Glutamatergic neuron (in vitro differentiated cells): ENCODE data around the gene PRKCA. TPM values are rescaled to one million over a fixed set of nuclear protein-coding genes. Genes with fewer than 3 reads are reported as not detected.

Experiments
- DNase-seq: peaks from one replicate; pipeline ENCODE4 v3.0.0; 2022
- H3K27ac Mint-ChIP-seq: one replicate; pipeline ENCODE4 v1.8.0; 2020; ENCODE audit warnings: mild to moderate bottlenecking, mixed read lengths, inconsistent platforms; ENCODE audit not compliant: unreplicated experiment
- H3K27me3 Mint-ChIP-seq: one replicate; pipeline ENCODE4 v1.8.0; 2020; ENCODE audit warnings: mild to moderate bottlenecking, moderate library complexity, mixed read lengths, inconsistent platforms; ENCODE audit not compliant: unreplicated experiment
- H3K36me3 Mint-ChIP-seq: one replicate; pipeline ENCODE4 v1.8.0; 2020; ENCODE audit warnings: mild to moderate bottlenecking, mixed read lengths, inconsistent platforms; ENCODE audit not compliant: unreplicated experiment
- H3K4me1 Mint-ChIP-seq: one replicate; pipeline ENCODE4 v1.8.0; 2020; ENCODE audit warnings: mild to moderate bottlenecking, low read depth, mixed read lengths, inconsistent platforms; ENCODE audit not compliant: unreplicated experiment
- H3K4me3 Mint-ChIP-seq: one replicate; pipeline ENCODE4 v1.8.0; 2020; ENCODE audit warnings: mild to moderate bottlenecking, mixed read lengths, inconsistent platforms; ENCODE audit not compliant: unreplicated experiment
- H3K9me3 Mint-ChIP-seq: one replicate; pipeline ENCODE4 v1.8.0; 2020; ENCODE audit warnings: mild to moderate bottlenecking, moderate library complexity, mixed read lengths, inconsistent platforms; ENCODE audit not compliant: unreplicated experiment
- CTCF ChIP-seq: fragments of 200-600 bp; sonication (generic); IDR thresholded peaks from one replicate; pipeline ENCODE4 v1.5.0; 2021; ENCODE audit not compliant: partially characterized antibody, unreplicated experiment
- total RNA-seq: library from RNA; stranded (reverse); fragmentation: NEBNext Ultra II Directional; extraction: Animal tissue kit (Norgen Biotek cat#: 25700); gene quantifications from one replicate; pipeline ENCODE4 v1.2.1, GENCODE V29; 2021; ENCODE audit not compliant: unreplicated experiment

The PRKCA gene
- total RNA-seq, 1 donor from 2014 or later: 2.2 TPM

- no peak for DNase-seq
- H3K27ac Mint-ChIP-seq: no peak overlapping the region
- H3K9me3 Mint-ChIP-seq: no peaks in the 10 kb centered on the region
- no peaks in the 10 kb centered on the region for H3K27me3 Mint-ChIP-seq
- no peak for TF ChIP-seq CTCF
- no peaks in the 10 kb centered on the region for H3K36me3 Mint-ChIP-seq
- no peak overlapping the region for H3K4me3 Mint-ChIP-seq
- no peaks in the 10 kb centered on the region for H3K4me1 Mint-ChIP-seq
Observed at GRCh38 chr17:66637491-66637890, 335.1 kb downstream of the PRKCA start.

DNA sequence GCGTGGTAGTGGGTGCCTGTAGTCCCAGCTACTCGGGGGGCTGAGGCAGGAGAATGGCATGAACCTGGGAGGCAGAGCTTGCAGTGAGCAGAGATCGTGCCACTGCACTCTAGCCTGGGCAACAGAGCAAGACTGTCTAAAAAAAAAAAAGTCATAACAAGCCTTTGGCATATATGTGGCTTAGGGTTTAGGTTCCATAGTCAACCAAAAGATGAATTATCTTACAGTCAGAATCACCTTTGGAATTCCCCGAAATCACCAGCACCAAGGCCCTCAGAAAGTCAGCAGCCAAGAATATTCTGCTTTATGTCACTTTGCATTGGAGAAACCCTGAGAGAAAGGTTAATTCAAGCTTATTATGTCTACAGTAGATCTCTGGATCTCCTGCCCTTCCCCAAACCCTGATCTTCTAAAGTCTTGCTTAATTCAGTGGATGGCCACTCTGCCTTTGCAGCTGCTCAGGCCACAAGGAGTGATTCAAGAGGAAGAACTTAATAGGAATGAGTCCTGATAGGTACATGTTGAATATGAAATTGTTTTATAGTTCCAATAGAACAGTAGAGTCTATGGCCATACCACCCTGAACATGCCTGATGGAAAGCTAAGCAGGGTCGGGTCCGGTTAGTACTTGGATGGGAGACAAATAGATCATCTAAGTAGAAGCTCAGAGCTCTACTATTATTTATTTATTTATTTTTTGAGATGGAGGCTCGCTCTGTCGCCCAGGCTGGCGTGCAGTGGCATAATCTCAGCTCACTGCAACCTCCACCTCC lies 336.5 kb downstream of the PRKCA start:
- H3K27me3 Mint-ChIP-seq: no peaks in the 10 kb centered on the region
- H3K4me3 Mint-ChIP-seq: no peak overlapping the region
- no peaks in the 10 kb centered on the region for H3K9me3 Mint-ChIP-seq
- H3K4me1 Mint-ChIP-seq: no peaks in the 10 kb centered on the region
- no peaks in the 10 kb centered on the region for H3K36me3 Mint-ChIP-seq
- DNase-seq: no peak
- H3K27ac Mint-ChIP-seq: no peak overlapping the region
- TF ChIP-seq CTCF: no peak

- Mint-ChIP-seq H3K4me3 (no peak overlapping the region), H3K4me1 (no peaks in the 10 kb centered on the region), H3K27me3 (no peaks in the 10 kb centered on the region), H3K9me3 (no peaks in the 10 kb centered on the region), H3K27ac (no peak overlapping the region), H3K36me3 (no peaks in the 10 kb centered on the region)
- no peak for TF ChIP-seq CTCF
- DNase-seq: no peak
Observed at GRCh38 chr17:66643815-66644710, 341.6 kb downstream of the PRKCA start.

DNA sequence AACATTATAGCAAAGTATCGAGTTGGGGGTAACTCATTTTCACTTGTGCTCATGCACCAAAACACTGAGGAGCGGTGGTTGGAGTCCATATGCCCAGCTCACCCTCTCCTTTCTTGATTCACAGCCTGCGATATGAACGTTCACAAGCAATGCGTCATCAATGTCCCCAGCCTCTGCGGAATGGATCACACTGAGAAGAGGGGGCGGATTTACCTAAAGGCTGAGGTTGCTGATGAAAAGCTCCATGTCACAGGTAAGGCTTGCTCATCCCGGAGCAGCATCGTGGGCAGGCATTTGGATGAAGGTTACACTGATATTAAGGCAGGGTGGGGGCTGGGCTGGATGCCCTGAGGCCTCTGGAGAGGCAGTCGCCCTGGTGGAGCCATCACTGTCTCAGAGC lies 342.8 kb downstream of the PRKCA start:
- no peak overlapping the region for H3K27ac Mint-ChIP-seq
- no peak for DNase-seq
- peaks cover 1% of the 10 kb centered on the region for H3K27me3 Mint-ChIP-seq
- no peaks in the 10 kb centered on the region for H3K4me1 Mint-ChIP-seq
- H3K4me3 Mint-ChIP-seq: no peak overlapping the region
- no peaks in the 10 kb centered on the region for H3K36me3 Mint-ChIP-seq
- H3K9me3 Mint-ChIP-seq: no peaks in the 10 kb centered on the region
- no peak for TF ChIP-seq CTCF
